Adrenal gland (tissue), 12 donors: Measurements from ENCODE around the gene RBL2. TPM values are rescaled to one million over a fixed set of nuclear protein-coding genes. Genes with fewer than 3 reads are reported as not detected.

Experiments
- DNase-seq, 7 donors: peaks; one replicate each; pipeline ENCODE4 v3.0.0-alpha.2; 2019 to 2020
- H3K27ac ChIP-seq, 5 donors: fragments of 200-600 bp; sonication (generic) in 4 of 5; 1 replicate in 3 of 5; 2 replicates in 2 of 5; pipeline versions ENCODE4 v1.5.1 to v1.8.0; 2016 to 2020; ENCODE audit warnings: mild to moderate bottlenecking in 1 of 5
- H3K27me3 ChIP-seq: fragments of 200-600 bp; 2 replicates; pipeline ENCODE4 v1.8.0; 2021
- H3K36me3 ChIP-seq, 2 donors: fragments of 200-600 bp; replicated peaks in 1 of 2; 1 replicate in 1 of 2; 2 replicates in 1 of 2; pipeline versions ENCODE4 v1.5.1 to v1.8.0; 2018 to 2022
- H3K4me1 ChIP-seq, 2 donors: fragments of 200-600 bp; replicated peaks in 1 of 2; 1 replicate in 1 of 2; 2 replicates in 1 of 2; pipeline versions ENCODE4 v1.5.1 to v1.8.0; 2018 to 2021
- H3K4me3 ChIP-seq, 4 donors: fragments of 200-600 bp; sonication (generic) in 3 of 4; one replicate each; pipeline ENCODE4 v1.5.1; 2016 to 2018
- H3K9me3 ChIP-seq, 3 donors: fragments of 200-600 bp; sonication (generic) in 1 of 3; replicated peaks in 1 of 3; 1 replicate in 2 of 3; 2 replicates in 1 of 3; pipeline versions ENCODE4 v1.5.1 to v1.8.0; 2016 to 2021
- CTCF ChIP-seq, 6 experiments: fragments of 450-650 bp in 4 of 6; fragments of 200-600 bp in 2 of 6; sonication (generic) in 1 of 6; IDR thresholded peaks; 1 replicate in 5 of 6; 2 replicates in 1 of 6; pipeline versions ENCODE4 v1.5.1 to v1.8.0; 2016 to 2021; ENCODE audit warnings: antibody characterized with exemption in 6 of 6, mild to moderate bottlenecking in 2 of 6, moderate library complexity in 1 of 6
- POLR2A ChIP-seq, 2 donors: fragments of 450-650 bp; IDR thresholded peaks; one replicate each; pipeline ENCODE4 v1.6.1; 2017; ENCODE audit warnings: antibody characterized with exemption in 2 of 2, mild to moderate bottlenecking in 2 of 2, moderate library complexity in 1 of 2
- WGBS, 4 donors: extraction: QIAGEN DNeasy Blood & Tissue Kit in 2 of 4; methylation state at CpG; one replicate each; pipeline versions ENCODE4 v1.1.5 to v1.1.7; 2013 to 2017; 5-methylcytosine and 5-hydroxymethylcytosine counted together
- intact Hi-C, 2 donors: fragments of 100-400 bp; cut with DNase I; formaldehyde crosslinking; loops; one replicate each; pipeline versions ENCODE4 v1.14.1 to v1.15.0; 2022 to 2023
- polyA plus RNA-seq, 3 donors: library from polyadenylated mRNA; stranded (reverse); fragments of 200-250 nt in 2 of 3; fragments of 350-450 nt in 1 of 3; fragmentation: Illumina TruSeq in 1 of 3; extraction: RNeasy Lipid Tissue Mini Kit (QIAGEN cat#74804) in 1 of 3; gene quantifications; one replicate each; pipeline ENCODE4 v1.2.3, GENCODE V29; 2013 to 2014
- total RNA-seq, 9 donors: library from RNA; depleted of rRNA in 4 of 9; stranded (reverse); fragments of >200 nt in 4 of 9; fragments of 120-200 nt in 1 of 9; fragmentation: NEBNext Ultra II Directional in 1 of 9; extraction: Animal tissue kit (Norgen Biotek cat#: 25700) in 1 of 9; gene quantifications; one replicate each; pipeline versions ENCODE4 v1.1.0 to v1.2.4, GENCODE V29; 2013 to 2023
- donor health status: healthy with polysubstance abuse.
- donor health status: Bipolar disorder and iron deficiency.
- donor health status: DM: yes; HTN: yes; CAD: no.
- donor health status: DM: no; HTN: no; CAD: no.
- donor health status: DM: no; HTN: no; CAD: no.
- donor health status: DM: yes; HTN: yes; CAD: no.

RBL2 gene
- total and polyA plus RNA-seq, 12 donors: 28.2 to 78.3 (median 48.6) TPM

- no peaks in the 10 kb centered on the region for H3K4me1 ChIP-seq
- no peak for TF ChIP-seq CTCF (IDR thresholded peaks at IDR 0.05)
- TF ChIP-seq POLR2A (IDR thresholded peaks at IDR 0.05): no peak
- no peak overlapping the region for H3K27ac ChIP-seq
- H3K4me3 ChIP-seq: no peak overlapping the region
- no peaks in the 10 kb centered on the region for H3K36me3 ChIP-seq
- H3K9me3 ChIP-seq: no peaks in the 10 kb centered on the region
- 91 to 95% (median 94%) methylated on average over 18 of the region's 18 CpGs for WGBS, 4 donors
- intact Hi-C loops: no loop called here
- no peak for DNase-seq
- no peaks in the 10 kb centered on the region for H3K27me3 ChIP-seq
Measured at GRCh38 chr16:53413864-53414263, 20.4 kb upstream of the RBL2 start.

- WGBS, 4 donors: 89 to 92% (median 92%) methylated on average over 16 of the region's 16 CpGs
- H3K4me3 ChIP-seq: no peak overlapping the region
- H3K27ac ChIP-seq: no peak overlapping the region
- H3K36me3 ChIP-seq: no peaks in the 10 kb centered on the region
- H3K4me1 ChIP-seq: no peaks in the 10 kb centered on the region
- DNase-seq: no peak
- TF ChIP-seq CTCF (IDR thresholded peaks at IDR 0.05) (no peak), POLR2A (IDR thresholded peaks at IDR 0.05) (no peak)
- H3K27me3 ChIP-seq: no peaks in the 10 kb centered on the region
- intact Hi-C loops: no loop called here
- H3K9me3 ChIP-seq: no peaks in the 10 kb centered on the region
Measured at GRCh38 chr16:53414381-53414780, 19.9 kb upstream of the RBL2 start.

- WGBS, 4 donors: 4 to 19% (median 7%) methylated on average over 4 of the region's 4 CpGs
Measured at GRCh38 chr16:53415504-53415903, 18.8 kb upstream of the RBL2 start.

GRCh38 chr16:53417011-53417410, 17.3 kb upstream of the RBL2 start:
- DNase-seq: no peak
- TF ChIP-seq POLR2A (IDR thresholded peaks at IDR 0.05) (no peak), CTCF (IDR thresholded peaks at IDR 0.05) (no peak)
- no peaks in the 10 kb centered on the region for H3K4me1 ChIP-seq
- H3K27ac ChIP-seq: no peak overlapping the region
- no peaks in the 10 kb centered on the region for H3K36me3 ChIP-seq
- H3K4me3 ChIP-seq: no peak overlapping the region
- no peaks in the 10 kb centered on the region for H3K27me3 ChIP-seq
- no peaks in the 10 kb centered on the region for H3K9me3 ChIP-seq
- WGBS, 4 donors: 68 to 88% (median 75%) methylated on average over 4 of the region's 4 CpGs
- intact Hi-C loops: no loop called here

More at GRCh38 chr16:53415504-53415903, 18.8 kb upstream of the RBL2 start:
- intact Hi-C loops: no loop called here
- H3K36me3 ChIP-seq: no peaks in the 10 kb centered on the region
- no peaks in the 10 kb centered on the region for H3K4me1 ChIP-seq
- TF ChIP-seq CTCF (IDR thresholded peaks at IDR 0.05) (no peak), POLR2A (IDR thresholded peaks at IDR 0.05) (no peak)
- no peak for DNase-seq
- no peak overlapping the region for H3K4me3 ChIP-seq
- no peaks in the 10 kb centered on the region for H3K27me3 ChIP-seq
- H3K9me3 ChIP-seq: no peaks in the 10 kb centered on the region
- H3K27ac ChIP-seq: no peak overlapping the region
